GM21825 (cell line): ENCODE results near the gene SRSF1.
"Not testable (repeated sequence)": the region's sequence is repeated elsewhere in the genome, so short reads cannot be mapped to it uniquely, and the experiment has no call there.

Experiments used
- ATAC-seq: cut with Tn5 transposase; IDR thresholded peaks from one replicate; pipeline ENCODE4 v1.9.1; 2021; ENCODE audit warnings: mild to moderate bottlenecking, moderate library complexity; ENCODE audit not compliant: unreplicated experiment

The SRSF1 gene

GRCh38 chr17:57991537-57991936, 15.5 kb downstream of the SRSF1 start:
- ATAC-seq, result no peak

GRCh38 chr17:57990037-57990436, 17.0 kb downstream of the SRSF1 start:
- ATAC-seq, result no peak

DNA sequence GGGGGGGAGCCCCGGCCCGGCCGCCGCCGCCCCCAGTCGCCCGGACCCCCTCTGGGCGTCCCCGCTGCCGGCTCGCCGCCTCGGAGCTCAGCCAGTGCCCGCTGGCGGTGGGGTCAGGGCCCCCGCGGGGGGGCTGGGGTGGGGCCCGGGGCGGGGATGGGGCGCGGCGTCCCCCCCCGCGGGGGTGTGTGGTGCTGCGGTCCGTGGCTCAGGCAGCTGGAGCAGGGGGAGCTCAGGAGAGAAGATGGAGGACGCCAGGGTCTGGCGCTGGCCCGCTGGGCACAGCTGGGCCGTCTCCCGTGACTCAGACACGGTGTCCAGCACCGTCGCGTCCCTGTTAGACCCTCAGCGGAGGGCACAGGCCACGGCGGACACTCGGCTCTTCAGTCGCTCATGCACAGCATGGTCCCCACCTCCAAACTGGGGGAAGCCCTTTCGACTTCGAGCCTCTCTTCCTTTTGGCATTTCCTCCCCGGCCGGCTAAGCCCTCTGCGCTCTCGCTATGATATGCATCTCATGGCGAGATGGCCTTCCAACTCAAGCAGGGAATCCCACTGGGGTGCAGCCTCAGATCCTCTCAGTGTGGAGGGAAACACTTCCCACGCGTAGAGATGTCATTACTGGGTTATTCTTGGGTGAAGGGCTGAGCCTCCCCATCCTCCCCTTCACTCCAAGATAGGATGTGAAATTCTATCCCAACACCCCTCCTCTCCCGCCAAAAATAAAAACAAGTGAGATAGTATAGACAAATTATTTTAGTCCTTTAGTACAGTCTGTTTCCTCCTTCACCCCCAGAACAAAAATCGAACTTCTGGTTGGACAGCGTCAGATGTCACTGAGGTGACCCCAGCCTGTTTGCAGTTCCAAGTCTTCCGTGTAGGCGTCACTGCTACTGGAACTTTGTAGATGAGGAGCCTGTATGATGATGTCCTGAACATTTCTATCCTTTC, 18.5 kb downstream of the SRSF1 start:
- ATAC-seq, result peak; percentile 60

- ATAC-seq, result peak; percentile 52
These were observed 19.3 kb downstream of the SRSF1 start, which contains the start of gene VEZF1 for GRCh38 chr17:57987581-57988300. Gene VEZF1, minus strand, starts transcription at chr17:57988254. Its CDS starts 143 bp downstream, at chr17:57988111.

GRCh38 chr17:57986841-57987580, 20.0 kb downstream of the SRSF1 start:
- peak; percentile 14 for ATAC-seq

DNA sequence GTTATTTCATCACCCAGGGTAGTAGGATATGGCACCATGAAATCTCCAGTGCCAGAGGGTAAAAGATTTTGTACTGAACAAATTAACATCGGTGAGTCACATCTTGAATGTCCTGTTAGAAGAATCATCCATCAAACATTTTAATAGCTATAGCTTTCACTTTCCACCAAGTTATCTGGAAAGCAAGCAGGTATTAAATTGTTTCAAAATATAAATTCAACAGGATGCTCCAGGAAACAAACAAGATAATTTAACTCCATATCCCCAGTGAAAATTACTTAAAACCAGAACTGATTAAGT, 21.4 kb downstream of the SRSF1 start:
- no peak for ATAC-seq

DNA sequence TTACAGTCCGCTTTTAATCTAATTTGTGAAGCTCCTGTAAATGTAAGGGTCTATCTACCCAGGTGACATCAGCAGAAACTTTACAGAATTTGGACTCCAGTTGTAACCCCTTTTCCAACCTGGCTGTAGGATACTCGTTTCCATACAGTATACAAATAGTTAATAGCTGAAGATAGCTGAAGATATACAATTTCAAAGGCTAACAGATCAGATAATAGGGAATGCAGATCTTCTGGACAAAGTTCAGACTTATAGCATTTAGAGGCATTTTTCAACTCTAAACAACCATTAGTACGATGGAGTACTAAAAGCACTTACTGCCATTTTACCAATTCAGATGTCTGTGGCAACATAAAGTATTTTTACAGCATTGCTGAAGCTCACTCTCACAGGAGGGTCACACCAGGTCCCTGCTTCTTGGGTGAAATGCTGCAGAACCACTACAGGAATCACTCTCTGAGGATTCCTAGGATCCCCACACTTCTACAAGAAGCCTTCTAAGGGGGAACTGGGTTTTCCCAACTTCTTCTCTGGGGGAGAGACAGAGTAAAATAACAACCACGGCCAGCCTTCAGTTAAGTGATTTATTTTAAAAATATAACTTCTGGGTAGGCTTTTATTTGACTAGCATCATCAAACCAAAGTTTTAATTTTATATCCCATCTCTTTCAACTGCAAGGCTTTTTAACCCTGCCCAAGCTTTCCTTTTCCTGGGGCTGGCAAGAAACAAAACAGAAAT, 21.9 kb downstream of the SRSF1 start:
- no peak for ATAC-seq

DNA sequence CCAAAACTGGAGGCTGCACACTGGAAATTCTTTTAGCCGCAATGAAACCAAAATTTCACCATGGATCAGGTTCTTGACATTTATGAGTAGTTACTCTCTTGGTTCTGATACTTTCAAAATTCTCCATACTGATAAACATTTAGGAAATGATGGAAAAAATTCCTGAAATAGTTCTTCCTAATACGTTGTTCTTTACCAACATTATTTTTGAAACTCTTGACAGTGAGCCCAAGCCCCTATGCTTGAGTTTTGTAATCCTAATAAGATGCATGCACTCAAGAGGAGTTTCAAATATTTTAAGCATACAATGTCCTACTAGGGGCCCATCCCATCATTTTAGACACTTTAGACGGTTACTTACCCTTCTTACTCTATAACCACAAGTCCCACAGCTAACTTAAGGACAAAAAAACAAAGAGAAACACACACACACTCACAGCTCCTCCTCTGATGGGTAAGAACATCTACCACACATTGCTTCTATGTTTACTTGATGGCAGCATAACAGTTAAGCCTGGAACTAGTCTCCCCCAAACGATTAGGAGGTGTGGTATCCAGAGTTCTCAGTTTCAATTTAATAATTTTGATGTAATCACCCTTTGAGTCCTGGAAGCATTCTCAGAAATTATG, 22.7 kb downstream of the SRSF1 start:
- no peak for ATAC-seq

- no peak for ATAC-seq
These were observed 23.6 kb downstream of the SRSF1 start for GRCh38 chr17:57983446-57983845.

DNA sequence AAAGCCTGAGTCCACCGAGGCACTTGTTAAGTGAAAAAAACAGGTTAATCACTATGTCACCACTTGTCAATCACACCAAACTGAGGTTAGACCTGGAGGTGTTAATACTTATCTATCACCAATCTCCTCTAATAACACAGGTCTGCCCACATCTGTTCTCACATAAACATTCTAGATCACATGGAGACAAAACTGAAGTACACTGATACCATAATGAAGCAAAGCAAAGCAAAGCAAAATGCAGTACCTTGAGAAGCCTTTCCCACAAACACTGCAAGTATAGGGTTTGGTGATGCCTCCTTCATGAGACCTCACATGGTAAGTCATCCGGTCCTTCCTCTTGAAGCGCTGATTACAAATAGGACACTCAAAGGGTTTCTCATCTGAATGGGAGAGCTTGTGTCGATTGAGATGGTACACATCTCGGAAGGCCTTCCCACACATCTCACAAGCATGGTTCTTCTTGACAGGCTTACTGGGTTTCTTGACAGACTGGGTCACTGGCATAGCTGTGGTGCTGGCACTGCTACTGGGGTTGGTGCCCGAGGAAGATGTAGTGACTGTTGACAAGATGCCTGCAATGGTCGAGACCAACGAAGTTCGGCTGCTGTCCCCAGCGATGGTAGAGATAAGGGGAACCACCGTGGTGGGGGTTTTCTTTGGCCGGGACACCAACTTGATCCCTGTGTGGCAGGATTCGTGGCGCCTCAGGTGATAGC, 24.4 kb downstream of the SRSF1 start:
- ATAC-seq, result no peak

- no peak for ATAC-seq
These were observed 26.5 kb downstream of the SRSF1 start for GRCh38 chr17:57980522-57980921.

- no peak for ATAC-seq
These were observed 28.0 kb downstream of the SRSF1 start for GRCh38 chr17:57979076-57979475.

DNA sequence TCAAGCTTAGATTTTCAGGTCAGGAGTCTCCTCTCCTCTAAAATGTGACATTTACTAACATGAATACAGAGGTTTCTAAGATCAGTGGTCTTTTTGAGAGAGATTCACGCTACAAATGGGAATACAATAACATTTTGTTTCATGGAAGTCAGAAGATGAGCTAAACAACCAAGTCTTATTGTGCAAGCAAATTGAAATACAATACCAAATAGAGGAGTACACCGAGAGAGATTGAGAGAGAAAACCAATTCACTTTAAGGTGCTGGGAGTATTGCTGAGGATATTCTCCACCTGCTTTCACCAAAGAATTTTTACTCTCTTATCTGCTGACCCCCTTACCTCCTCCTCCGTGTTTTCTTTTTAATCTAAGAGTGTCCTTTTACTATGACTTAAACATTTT, 30.5 kb downstream of the SRSF1 start:
- no peak for ATAC-seq

GRCh38 chr17:57975044-57975443, 32.0 kb downstream of the SRSF1 start:
- no peak for ATAC-seq

GRCh38 chr17:57974053-57974824, 32.8 kb downstream of the SRSF1 start:
- not testable (repeated sequence) for ATAC-seq

DNA sequence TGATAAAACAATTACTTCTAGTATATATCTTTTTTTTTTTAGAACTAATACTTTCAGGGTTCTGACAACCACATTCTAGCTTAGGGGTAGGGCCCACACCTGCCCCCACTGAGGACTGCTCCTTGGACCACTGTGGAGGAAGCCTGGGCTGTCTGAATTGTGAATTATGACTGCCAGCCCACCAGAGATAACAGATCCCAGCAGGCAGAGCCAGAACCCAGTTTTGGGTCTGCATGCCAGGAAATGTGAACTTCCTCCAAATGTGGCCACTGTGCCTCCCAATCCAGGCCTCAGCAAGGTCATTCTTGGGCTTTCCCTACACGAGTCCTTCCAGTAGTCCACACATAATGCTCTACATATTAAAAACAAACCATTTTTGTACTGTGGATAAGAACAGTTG, 34.9 kb downstream of the SRSF1 start:
- ATAC-seq, result no peak

GRCh38 chr17:57971572-57971971, 35.5 kb downstream of the SRSF1 start:
- no peak for ATAC-seq

- no peak for ATAC-seq
These were observed 36.3 kb downstream of the SRSF1 start for GRCh38 chr17:57970710-57971109.

DNA sequence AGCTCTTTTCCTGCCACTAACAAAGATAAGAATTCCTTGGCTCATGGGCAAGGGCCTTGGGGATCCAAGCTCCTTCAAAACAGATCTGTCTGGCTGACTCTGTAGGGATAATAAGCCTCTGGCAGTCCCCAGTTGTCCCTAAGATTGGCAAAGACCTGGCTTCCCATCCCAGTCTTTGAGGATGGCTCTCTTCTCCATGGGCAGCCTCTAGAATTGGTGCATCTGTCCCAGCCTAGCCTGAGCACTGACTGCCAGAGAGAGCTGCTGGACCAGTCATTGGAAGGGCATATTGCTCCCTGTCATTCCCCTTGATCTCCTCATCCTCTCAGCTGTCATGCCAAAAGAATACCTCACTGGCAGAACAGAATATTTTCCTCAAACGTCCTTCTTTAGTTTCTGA, 38.6 kb downstream of the SRSF1 start:
- ATAC-seq, result no peak
